Kidney (tissue), 14 donors: ENCODE measurements around the gene KCTD6. TPM values are rescaled to one million over a fixed set of nuclear protein-coding genes. Genes with fewer than 3 reads are reported as not detected.

ENCODE experiments used
- DNase-seq, 5 donors: peaks; one replicate each; pipeline ENCODE4 v3.0.0-alpha.2; 2013 to 2020
- FAIRE-seq: peaks from 2 replicates; lab custom pipeline; 2012; peaks lifted over from hg19 to GRCh38; lab: Jason Lieb, UNC
- H3K27ac ChIP-seq, 2 donors: one replicate each; pipeline ENCODE4 v1.7.0; 2013; ENCODE audit warnings: low read depth in 2 of 2, low read length in 2 of 2, inconsistent platforms in 1 of 2
- H3K27me3 ChIP-seq: one replicate; pipeline ENCODE4 v1.7.1; 2013; ENCODE audit warnings: low read length, inconsistent platforms; ENCODE audit not compliant: control insufficient read depth, insufficient read depth
- H3K36me3 ChIP-seq, 3 donors: one replicate each; pipeline versions ENCODE4 v1.7.0 to v1.7.1; 2013; ENCODE audit warnings: low read length in 3 of 3, control low read depth in 1 of 3, inconsistent platforms in 1 of 3; ENCODE audit not compliant: insufficient read depth in 3 of 3, control insufficient read depth in 2 of 3
- H3K4me1 ChIP-seq, 3 donors: one replicate each; pipeline versions ENCODE4 v1.7.0 to v1.7.1; 2013; ENCODE audit warnings: low read length in 3 of 3, inconsistent platforms in 1 of 3, low read depth in 1 of 3; ENCODE audit not compliant: control insufficient read depth in 2 of 3, insufficient read depth in 2 of 3
- H3K4me3 ChIP-seq, 3 donors: one replicate each; pipeline versions ENCODE4 v1.7.0 to v1.8.1; 2013; ENCODE audit warnings: low read length in 3 of 3, control low read depth in 1 of 3, inconsistent platforms in 1 of 3
- H3K9ac ChIP-seq, 3 donors: one replicate each; pipeline versions ENCODE4 v1.7.0 to v1.7.1; 2013; ENCODE audit warnings: low read length in 3 of 3, control low read depth in 1 of 3, inconsistent platforms in 1 of 3
- H3K9me3 ChIP-seq, 3 donors: one replicate each; pipeline versions ENCODE4 v1.7.0 to v1.7.1; 2013; ENCODE audit warnings: low read length in 3 of 3, control low read depth in 1 of 3, inconsistent platforms in 1 of 3; ENCODE audit not compliant: control insufficient read depth in 2 of 3, insufficient read depth in 1 of 3
- intact Hi-C: fragments of 100-400 bp; cut with DNase I; formaldehyde crosslinking; loops from one replicate; pipeline ENCODE4 v1.11.1; 2022
- polyA plus RNA-seq: library from polyadenylated mRNA; stranded (reverse); fragments of 350-450 nt; fragmentation: Illumina TruSeq; extraction: RNeasy Lipid Tissue Mini Kit (QIAGEN cat#74804); gene quantifications from one replicate; pipeline ENCODE4 v1.2.3, GENCODE V29; 2014; ENCODE audit warnings: low read depth, low replicate concordance; ENCODE audit not compliant: insufficient read depth
- total RNA-seq: library from RNA; stranded (reverse); fragmentation: NEBNext Ultra II Directional; extraction: Animal tissue kit (Norgen Biotek cat#: 25700); gene quantifications from one replicate; pipeline ENCODE4 v1.2.1, GENCODE V29; 2021
- TF ChIP-seq, protein P1 (sequence below): IDR thresholded peaks from 3 replicates; pipeline ENCODE4 v1.5.1; 2012; ENCODE audit warnings: mild to moderate bottlenecking, moderate library complexity, borderline replicate concordance; ENCODE audit not compliant: insufficient read depth; ENCODE audit errors: extremely low read depth
- donor health status: control.
- donor health status: control.
- donor health status: control.
- donor health status: control.
- donor health status: control.
- donor health status: DM: yes; HTN: yes; CAD: no.
- donor health status: Normal renal cell carcinoma (clear cell type).

The KCTD6 gene
- total and polyA plus RNA-seq, 2 donors from 2014 or later = 19.0 to 24.5 TPM

DNA sequence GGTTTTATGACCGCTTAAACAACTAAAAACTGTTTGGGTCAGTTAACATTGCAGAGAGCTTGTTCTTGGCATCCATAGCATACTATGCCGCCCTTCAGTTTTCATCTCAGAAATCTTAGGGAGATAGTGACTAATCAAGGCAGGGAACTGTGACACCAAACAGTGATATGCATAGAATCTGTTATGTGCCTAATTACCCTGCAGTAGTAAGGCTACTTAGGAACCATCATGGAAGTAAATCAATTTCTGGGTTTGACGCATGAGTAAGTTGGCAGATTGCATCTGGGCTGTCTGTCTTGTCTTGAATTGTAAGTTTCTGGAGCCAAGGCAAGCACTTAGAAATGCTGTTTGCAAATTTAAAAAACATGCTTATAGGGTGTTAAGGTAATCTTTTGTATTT, 22.5 kb downstream of the KCTD6 start:
- no peak overlapping the region for H3K9ac ChIP-seq
- no peaks in the 10 kb centered on the region for H3K27me3 ChIP-seq
- no peak overlapping the region for H3K27ac ChIP-seq
- H3K9me3 ChIP-seq = no peaks in the 10 kb centered on the region
- H3K4me3 ChIP-seq = no peak overlapping the region
- DNase-seq (no peak), FAIRE-seq (no peak)
- peaks cover 2 to 13% (median 4%) of the 10 kb centered on the region in 3 donors for H3K4me1 ChIP-seq
- TF ChIP-seq, protein P1, sequence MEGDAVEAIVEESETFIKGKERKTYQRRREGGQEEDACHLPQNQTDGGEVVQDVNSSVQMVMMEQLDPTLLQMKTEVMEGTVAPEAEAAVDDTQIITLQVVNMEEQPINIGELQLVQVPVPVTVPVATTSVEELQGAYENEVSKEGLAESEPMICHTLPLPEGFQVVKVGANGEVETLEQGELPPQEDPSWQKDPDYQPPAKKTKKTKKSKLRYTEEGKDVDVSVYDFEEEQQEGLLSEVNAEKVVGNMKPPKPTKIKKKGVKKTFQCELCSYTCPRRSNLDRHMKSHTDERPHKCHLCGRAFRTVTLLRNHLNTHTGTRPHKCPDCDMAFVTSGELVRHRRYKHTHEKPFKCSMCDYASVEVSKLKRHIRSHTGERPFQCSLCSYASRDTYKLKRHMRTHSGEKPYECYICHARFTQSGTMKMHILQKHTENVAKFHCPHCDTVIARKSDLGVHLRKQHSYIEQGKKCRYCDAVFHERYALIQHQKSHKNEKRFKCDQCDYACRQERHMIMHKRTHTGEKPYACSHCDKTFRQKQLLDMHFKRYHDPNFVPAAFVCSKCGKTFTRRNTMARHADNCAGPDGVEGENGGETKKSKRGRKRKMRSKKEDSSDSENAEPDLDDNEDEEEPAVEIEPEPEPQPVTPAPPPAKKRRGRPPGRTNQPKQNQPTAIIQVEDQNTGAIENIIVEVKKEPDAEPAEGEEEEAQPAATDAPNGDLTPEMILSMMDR = no peak
- peaks cover 0 to 40% (median 15%) of the 10 kb centered on the region in 3 donors for H3K36me3 ChIP-seq
- intact Hi-C loops = no loop called here

DNA sequence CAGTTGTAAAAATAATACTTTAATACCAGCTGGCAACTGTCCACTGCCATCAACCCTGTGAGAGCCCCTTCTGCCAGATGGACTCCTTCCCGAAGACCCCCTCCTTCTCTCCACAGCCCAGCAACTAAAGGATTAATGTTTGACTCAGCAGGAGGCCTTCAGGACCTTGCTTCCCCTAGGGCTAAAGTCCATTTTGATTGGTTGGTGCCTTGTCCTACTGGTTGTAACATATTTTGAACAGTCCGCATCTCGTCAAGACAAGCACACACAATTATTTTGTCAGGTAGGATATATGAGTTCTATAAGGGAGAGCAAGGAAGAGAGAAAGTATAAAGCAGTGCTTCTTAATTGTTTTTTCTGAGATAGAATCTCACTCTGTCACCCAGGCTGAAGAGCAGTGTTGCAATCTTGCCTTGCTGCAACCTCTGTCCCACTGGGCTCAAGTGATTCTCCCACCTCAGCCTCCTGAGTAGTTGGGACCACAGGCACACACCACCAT, 26.4 kb downstream of the KCTD6 start:
- Histone ChIP-seq H3K27me3 (no peaks in the 10 kb centered on the region), H3K9me3 (no peaks in the 10 kb centered on the region), H3K27ac (peak overlapping the region in 1 of 2 donors; percentile 73), H3K9ac (no peak overlapping the region), H3K4me3 (no peak overlapping the region), H3K36me3 (peaks cover 0 to 29% (median 7%) of the 10 kb centered on the region in 3 donors), H3K4me1 (peaks cover 4 to 46% (median 25%) of the 10 kb centered on the region in 3 donors)
- peak in 3 of 5 donors; percentile 66 to 88 (median 86) for DNase-seq
- intact Hi-C loops = no loop called here
- no peak for FAIRE-seq
- TF ChIP-seq, protein P1 = no peak

GRCh38 chr3:58519668-58520402, 27.9 kb downstream of the KCTD6 start:
- Histone ChIP-seq H3K4me3 (no peak overlapping the region), H3K27me3 (no peaks in the 10 kb centered on the region), H3K4me1 (peaks cover 4 to 51% (median 30%) of the 10 kb centered on the region in 3 donors), H3K9ac (no peak overlapping the region), H3K27ac (peak overlapping the region; percentile 79 to 86), H3K9me3 (no peaks in the 10 kb centered on the region), H3K36me3 (peaks cover 0 to 23% (median 5%) of the 10 kb centered on the region in 3 donors)
- intact Hi-C loops = no loop called here
- no peak for FAIRE-seq
- TF ChIP-seq, protein P1 = no peak
- DNase-seq = no peak
